ENCODE data around the gene ZNF500.

Gene ZNF500

DNA sequence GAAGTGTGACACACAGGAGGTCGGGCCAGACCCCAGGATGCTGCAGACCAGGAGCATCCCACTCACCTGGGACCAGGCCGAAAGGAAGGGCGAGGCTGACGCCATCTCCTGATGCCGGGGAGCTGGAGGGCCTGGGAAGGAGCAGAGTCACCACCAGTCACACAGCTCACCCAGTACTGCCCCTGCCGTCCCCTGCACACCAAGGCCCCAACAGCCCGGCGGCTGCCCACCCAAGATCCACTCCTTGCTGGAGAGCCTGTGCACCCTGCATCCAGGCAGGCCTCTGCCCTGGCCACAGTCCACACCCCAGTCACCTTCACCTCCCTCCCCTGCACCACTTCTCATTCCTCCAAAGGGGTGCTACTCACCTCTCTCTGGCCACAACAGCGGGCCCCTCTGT lies 4.8 kb downstream of the ZNF500 start (continued):
- TF ChIP-seq ZNF18 (tag by site-specific recombination; IDR thresholded peaks at IDR 0.05) (no peak), ZNF2 (tag by site-specific recombination; IDR thresholded peaks at IDR 0.05) (no peak), ZNF555 (tag by site-specific recombination; conservative IDR thresholded peaks at IDR 0.05) (no peak)

- Histone ChIP-seq H3K4me1 (ENCODE audit: control insufficient read depth, insufficient read depth, low read length) (no peaks in the 10 kb centered on the region), H3K9me3 (ENCODE audit: control insufficient read depth, insufficient read depth, low read depth, low read length) (no peaks in the 10 kb centered on the region), H3K27ac (ENCODE audit: extremely low read depth, low read depth, low read length) (no peak overlapping the region), H3K36me3 (ENCODE audit: control insufficient read depth in 2 of 2, insufficient read depth in 1 of 2, low read length in 2 of 2) (peaks cover 46 to 84% of the 10 kb centered on the region in 2 experiments), H3K4me3 (ENCODE audit: low read depth, low read length) (no peak overlapping the region)
- TF ChIP-seq ZNF596 (tag by site-specific recombination; IDR thresholded peaks at IDR 0.05), result no peak
- TF ChIP-seq KLF8 (tag by site-specific recombination; IDR thresholded peaks at IDR 0.05), result no peak
- TF ChIP-seq ZNF19 (tag by site-specific recombination; IDR thresholded peaks at IDR 0.05; ENCODE audit: low read depth), result no peak
- TF ChIP-seq, protein P1, sequence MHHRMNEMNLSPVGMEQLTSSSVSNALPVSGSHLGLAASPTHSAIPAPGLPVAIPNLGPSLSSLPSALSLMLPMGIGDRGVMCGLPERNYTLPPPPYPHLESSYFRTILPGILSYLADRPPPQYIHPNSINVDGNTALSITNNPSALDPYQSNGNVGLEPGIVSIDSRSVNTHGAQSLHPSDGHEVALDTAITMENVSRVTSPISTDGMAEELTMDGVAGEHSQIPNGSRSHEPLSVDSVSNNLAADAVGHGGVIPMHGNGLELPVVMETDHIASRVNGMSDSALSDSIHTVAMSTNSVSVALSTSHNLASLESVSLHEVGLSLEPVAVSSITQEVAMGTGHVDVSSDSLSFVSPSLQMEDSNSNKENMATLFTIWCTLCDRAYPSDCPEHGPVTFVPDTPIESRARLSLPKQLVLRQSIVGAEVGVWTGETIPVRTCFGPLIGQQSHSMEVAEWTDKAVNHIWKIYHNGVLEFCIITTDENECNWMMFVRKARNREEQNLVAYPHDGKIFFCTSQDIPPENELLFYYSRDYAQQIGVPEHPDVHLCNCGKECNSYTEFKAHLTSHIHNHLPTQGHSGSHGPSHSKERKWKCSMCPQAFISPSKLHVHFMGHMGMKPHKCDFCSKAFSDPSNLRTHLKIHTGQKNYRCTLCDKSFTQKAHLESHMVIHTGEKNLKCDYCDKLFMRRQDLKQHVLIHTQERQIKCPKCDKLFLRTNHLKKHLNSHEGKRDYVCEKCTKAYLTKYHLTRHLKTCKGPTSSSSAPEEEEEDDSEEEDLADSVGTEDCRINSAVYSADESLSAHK (tag by site-specific recombination; IDR thresholded peaks at IDR 0.05), result no peak
- TF ChIP-seq TSHZ1 (tag by site-specific recombination; IDR thresholded peaks at IDR 0.05; ENCODE audit: borderline replicate concordance), result no peak
- no peak for TF ChIP-seq ZBTB26 (tag by site-specific recombination; optimal IDR thresholded peaks at IDR 0.05)
- no peak for TF ChIP-seq ZFP41 (tag by site-specific recombination; IDR thresholded peaks at IDR 0.05; ENCODE audit: borderline replicate concordance)
- no peak for TF ChIP-seq WT1 (tag by site-specific recombination; IDR thresholded peaks at IDR 0.05)
- TF ChIP-seq ZNF404 (tag by site-specific recombination; IDR thresholded peaks at IDR 0.05), result no peak
- ChIA-PET CTCF (no interaction called here), POLR2A (interaction anchor here (1.1 to 1.2 kb wide), 2 partner anchors 8 to 25 kb away, joined by 3 read pairs; no protein-coding TSS in a partner anchor)
These were observed 6.6 kb downstream of the ZNF500 start for GRCh38 chr16:4760221-4760910.

DNA sequence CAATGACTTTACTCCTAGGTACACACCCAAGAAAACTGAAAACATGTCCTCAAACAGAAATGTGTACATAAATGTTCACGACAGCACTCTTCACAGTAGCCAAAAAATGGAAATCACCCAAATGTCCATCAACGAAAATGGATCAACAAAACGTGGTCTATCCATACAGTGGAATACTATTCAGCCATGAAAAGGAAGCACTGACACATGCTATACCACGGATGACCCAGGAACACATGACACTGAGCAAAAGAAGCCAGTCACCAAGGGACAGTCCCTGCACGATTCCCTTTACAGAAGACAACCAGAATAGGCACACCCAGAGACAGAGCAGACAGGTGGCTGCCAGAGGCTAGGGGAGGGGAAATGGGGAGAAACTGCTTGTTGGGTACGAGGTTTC lies 11.3 kb downstream of the ZNF500 start:
- POLR2A ChIA-PET, result no interaction called here
- Histone ChIP-seq H3K36me3 (ENCODE audit: control insufficient read depth in 2 of 2, insufficient read depth in 1 of 2, low read length in 2 of 2) (peaks cover 44 to 88% of the 10 kb centered on the region in 2 experiments), H3K4me1 (ENCODE audit: control insufficient read depth, insufficient read depth, low read length) (no peaks in the 10 kb centered on the region), H3K4me3 (ENCODE audit: low read depth, low read length) (no peak overlapping the region), H3K27ac (ENCODE audit: extremely low read depth, low read depth, low read length) (no peak overlapping the region), H3K9me3 (ENCODE audit: control insufficient read depth, insufficient read depth, low read depth, low read length) (no peaks in the 10 kb centered on the region)
- CTCF ChIA-PET, result no interaction called here
- TF ChIP-seq ZSCAN5A (tag by site-specific recombination; IDR thresholded peaks at IDR 0.05) (no peak), ZBTB44 (tag by site-specific recombination; IDR thresholded peaks at IDR 0.05) (no peak), ZNF580 (tag by site-specific recombination; IDR thresholded peaks at IDR 0.05) (peak; percentile 92), ZNF146 (tag by site-specific recombination; IDR thresholded peaks at IDR 0.05) (peak; percentile 100), BCL6B (tag by site-specific recombination; IDR thresholded peaks at IDR 0.05) (no peak), ZNF121 (tag by site-specific recombination; IDR thresholded peaks at IDR 0.05) (peak; percentile 44; the same call in 1 of the 2 replicates)

Data from HEK293 (cell line).